Activated CD4-positive, alpha-beta T cell treated with anti-CD3 and anti-CD28 coated beads, Interleukin-2, amount 50 U/mL, for 1 hour (primary cell): ENCODE measurements around the gene CDC6.
"Not testable (repeated sequence)": the region's sequence is repeated elsewhere in the genome, so short reads cannot be mapped to it uniquely, and the experiment has no call there.

Source experiments
- DNase-seq: peaks from one replicate; pipeline ENCODE4 v3.0.0-alpha.2; 2020

The CDC6 gene

DNA sequence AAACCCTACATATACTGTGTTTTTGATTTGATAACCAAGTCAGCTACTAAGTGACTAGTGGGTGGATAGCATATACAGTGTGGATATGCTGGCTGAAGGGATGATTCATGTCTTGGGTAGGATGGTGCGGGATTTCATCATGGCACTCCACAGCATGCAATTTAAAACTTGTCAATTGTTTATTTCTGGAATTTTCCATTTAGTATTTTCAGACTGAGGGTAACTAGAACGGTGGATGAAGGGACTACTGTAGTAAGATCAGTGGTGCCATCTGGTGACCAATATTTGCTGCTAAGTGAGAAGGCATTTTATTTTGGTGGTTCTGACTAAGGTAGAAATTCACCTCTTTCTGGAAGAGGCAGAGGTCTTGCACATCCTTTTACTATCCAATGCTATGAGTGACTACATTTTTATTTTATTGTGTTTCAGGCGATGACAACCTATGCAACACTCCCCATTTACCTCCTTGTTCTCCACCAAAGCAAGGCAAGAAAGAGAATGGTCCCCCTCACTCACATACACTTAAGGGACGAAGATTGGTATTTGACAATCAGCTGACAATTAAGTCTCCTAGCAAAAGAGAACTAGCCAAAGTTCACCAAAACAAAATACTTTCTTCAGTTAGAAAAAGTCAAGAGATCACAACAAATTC is 3.1 kb downstream of the CDC6 start:
- no peak for DNase-seq

- no peak for DNase-seq
These were observed 3.6 kb downstream of the CDC6 start for GRCh38 chr17:40291281-40291664.

DNA sequence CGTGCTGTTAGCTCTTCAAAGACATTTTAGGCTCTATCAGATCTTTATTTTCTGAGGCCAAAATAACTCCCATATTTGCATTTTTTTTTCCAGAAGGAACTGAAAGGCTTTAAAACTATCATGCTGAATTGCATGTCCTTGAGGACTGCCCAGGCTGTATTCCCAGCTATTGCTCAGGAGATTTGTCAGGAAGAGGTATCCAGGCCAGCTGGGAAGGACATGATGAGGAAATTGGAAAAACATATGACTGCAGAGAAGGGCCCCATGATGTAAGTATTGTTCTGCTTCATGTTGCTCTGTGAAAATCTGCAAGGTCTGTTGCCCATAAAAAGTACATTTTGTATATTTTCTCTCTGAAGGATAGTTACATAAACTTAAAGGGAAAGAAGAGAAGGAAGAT is 5.7 kb downstream of the CDC6 start:
- no peak for DNase-seq

GRCh38 chr17:40295488-40296436 is 8.1 kb downstream of the CDC6 start:
- no peak for DNase-seq

GRCh38 chr17:40297511-40297910 is 9.8 kb downstream of the CDC6 start:
- DNase-seq: no peak

GRCh38 chr17:40298726-40299125 is 11.0 kb downstream of the CDC6 start:
- DNase-seq: no peak

DNA sequence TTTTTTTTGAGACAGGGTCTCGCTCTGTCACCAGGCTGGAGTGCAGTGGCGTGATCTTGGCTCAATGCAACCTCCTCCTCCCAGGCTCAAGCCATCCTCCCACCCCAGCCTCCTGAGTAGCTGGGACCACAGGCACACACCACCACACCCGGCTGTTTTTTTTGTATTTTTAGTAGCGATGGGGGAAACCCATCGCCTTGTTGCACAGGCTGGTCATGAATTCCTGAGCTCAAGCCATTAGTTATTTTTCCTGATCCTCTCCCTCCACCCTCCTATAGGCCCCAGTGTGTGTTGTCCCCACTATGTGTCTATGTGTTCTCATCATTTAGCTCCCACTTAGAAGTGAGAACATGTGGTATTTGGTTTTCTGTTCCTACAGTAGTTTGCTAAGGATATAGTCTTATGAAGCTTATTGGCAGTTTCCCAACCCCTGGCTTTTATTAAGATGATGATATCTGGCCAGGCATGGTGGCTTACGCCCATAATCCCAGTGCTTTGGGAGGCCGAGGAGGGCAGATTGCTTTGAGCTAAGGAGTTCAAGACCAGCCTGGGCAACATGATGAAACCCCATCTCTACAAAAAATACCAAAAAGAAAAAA is 11.6 kb downstream of the CDC6 start:
- DNase-seq: not testable (repeated sequence)

DNA sequence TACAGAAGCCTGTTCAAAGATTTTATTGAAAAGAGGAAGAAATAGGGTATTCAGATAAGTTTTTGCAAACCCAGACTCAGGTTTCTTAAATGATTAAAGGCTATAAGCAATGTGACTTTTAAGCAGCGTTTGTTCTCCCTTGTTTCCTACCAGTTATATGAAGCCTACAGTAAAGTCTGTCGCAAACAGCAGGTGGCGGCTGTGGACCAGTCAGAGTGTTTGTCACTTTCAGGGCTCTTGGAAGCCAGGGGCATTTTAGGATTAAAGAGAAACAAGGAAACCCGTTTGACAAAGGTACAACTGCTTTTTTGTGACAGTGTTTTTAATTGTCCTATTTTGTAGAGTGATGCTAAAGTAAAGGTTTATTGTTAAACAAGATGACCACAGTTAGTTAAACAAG is 13.6 kb downstream of the CDC6 start:
- DNase-seq: no peak

- DNase-seq: peak; percentile 54
These were observed 15.5 kb downstream of the CDC6 start for GRCh38 chr17:40303009-40303657.

DNA sequence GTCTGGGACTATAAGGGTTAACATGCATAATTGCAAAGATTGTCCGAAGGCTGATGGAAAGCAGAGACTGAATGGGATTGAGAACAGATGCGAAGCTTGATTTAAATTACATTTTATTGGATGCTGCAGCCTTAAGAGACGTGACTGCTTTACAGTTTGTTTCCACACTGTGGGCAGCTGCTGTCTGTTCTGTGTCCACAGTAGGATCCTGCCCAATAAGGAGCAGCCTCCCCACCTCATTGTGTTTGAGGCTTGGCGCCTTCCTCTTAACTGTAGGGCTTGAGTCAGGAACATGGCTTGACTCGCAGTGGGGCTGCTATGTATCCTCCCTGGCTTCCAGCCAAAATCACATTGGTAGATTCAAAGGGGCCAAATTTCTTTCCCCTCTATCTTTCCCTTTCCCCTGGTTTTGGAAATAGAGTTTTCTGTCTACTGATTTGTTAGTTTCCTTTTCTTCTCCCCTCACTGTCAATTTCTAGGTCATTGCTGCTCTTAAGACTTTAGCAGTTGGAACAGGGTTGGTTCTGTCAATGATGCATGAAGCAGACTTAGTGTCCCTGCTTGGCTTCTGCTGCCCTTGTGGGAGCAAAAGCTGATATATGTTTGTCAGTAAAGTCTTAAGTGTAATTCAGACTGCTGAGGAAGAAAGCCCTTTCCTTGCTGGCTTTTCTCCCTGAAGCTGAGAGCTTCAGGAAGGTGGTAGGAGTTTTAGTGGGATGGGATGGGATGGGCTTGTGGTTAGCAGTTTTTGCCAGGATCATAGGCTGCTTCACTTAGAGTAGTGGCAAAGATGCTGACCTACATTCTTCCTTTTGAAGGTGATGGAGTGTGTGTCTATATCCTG is 16.3 kb downstream of the CDC6 start:
- no peak for DNase-seq

DNA sequence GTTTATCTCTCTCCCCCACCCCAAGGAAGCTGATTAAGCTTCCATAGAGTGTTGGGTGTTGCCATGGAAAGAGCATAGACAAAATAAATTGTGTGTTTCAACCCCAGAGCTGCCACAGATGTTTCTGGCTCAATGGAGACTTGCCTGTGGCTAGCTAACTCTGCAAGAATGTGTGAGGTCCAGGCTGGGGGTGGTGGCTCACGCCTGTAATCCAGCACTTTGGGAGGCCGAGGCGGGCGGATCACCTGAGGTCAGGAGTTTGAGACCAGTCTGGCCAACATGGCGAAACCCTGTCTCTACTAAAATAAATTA is 16.8 kb downstream of the CDC6 start:
- DNase-seq: not testable (repeated sequence)

- DNase-seq: not testable (repeated sequence)
These were observed 17.2 kb downstream of the CDC6 start for GRCh38 chr17:40304866-40305265.

DNA sequence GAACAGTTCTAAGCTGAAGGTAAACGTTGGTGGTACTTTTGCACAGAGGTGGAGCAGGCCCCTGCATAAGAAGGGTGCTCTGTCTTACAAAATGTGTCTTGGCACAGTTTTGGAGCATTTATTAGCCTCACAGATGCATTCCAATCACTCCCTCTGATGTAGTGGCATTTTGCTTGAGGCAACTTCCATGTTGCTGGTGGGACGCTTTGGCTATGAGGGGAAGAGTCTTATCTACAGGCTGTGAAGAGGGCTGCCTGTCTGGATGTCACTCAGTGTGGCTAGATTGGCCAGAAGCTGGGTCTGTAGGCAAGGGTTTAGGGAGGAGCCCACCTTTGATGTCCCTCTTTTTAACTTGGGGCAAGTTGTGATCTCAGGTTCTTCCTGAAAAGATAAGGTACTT is 18.7 kb downstream of the CDC6 start:
- DNase-seq: no peak

GRCh38 chr17:40307001-40307730 is 19.5 kb downstream of the CDC6 start:
- no peak for DNase-seq

DNA sequence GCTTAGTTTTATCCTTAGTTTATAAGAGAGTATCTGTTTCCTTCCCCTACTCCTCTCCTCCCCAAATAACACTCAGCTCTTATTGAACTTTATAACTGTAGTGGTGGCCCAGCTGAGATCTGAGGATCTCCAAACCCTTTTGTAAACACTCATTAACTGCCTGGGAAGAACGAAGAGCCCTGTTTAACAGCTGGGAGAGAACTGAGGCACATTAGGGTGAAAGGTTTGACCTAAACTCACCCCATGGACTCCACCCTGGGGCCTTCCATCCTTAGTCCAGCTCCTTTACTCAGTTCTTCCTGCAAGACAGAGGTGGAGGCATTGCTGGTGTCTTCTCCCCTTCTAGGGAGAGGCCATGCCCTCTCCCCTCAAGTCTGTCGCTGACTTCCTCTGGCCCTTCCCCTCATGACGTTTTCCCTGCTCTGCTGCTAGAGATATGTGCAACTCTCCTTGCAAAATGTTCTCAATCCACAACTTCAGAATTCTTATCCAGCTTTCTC is 20.1 kb downstream of the CDC6 start:
- no peak for DNase-seq

DNA sequence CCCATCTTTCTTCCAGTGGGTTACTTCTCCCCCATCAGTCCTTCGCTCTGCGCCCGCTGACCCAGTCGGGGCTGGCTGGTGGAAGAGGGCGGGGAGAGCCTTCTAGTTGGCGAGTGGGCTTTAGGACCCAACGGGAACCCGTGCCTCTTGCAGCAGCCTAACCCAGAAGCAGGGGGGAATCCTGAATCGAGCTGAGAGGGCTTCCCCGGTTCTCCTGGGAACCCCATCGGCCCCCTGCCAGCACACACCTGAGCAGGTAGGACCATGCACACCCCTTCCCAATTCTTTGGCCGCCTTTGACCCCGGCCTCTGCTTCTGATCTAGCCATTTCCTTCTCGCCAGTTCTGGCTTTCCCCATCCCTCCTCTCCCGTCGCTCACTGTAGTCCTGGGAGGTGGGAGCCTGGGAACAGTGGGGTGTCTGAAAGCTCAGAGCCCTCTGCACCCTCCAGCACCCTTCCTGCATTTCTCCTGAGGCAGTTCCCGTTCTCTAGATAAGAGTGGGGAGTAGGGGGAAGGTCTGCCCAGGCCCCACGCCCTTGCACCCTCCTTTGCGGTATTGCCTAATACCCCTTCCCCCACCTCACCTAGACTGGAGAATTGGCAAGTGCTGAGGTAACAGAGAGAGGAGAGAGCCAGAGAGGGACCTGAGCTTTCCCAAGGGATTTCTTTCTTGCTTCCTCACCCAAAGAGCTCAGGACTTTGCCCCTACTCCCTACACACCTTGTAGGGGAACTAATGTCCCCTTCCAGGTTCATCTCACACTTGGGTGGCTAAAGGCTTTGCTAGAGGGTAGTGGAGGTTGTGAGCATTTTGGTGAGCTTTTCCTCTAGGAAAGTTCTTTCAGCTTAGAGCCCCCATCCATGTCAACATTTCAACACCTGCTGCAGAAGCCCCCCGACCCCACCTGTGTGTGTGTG is 21.6 kb downstream of the CDC6 start, which contains the start of gene RARA:
Gene RARA (plus strand): TSS at position 150 of the 918 bp plus-strand sequence. CDS start 22,039 bp downstream, outside the sequence.
- DNase-seq: no peak

DNA sequence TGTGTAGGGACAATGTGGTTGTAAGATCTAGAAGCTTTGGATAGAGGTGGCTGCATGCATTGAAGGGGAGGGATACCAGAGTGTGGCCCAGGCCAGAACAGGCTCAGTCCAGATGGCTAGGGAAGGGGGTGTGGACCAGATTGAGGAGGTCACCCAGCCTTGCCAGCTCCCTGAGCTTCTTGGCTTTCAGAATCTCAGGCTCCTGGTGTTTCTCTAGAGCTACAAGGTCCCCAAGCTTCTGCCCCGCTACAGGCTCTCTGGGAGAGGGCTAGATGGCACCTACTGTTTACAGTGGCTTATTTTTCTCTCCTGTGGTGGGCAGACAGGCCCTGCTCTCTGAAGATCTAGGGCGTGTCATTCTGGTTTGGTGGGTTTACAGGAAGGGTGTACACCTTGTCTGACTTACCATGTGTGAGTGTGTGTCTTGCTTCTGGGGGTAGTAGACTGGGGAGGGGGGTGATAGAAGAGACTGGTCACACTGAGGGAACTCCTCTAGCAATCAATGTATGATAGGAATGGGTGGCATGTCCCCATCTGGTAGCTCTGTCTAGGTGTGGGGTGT is 22.4 kb downstream of the CDC6 start:
- no peak for DNase-seq

DNA sequence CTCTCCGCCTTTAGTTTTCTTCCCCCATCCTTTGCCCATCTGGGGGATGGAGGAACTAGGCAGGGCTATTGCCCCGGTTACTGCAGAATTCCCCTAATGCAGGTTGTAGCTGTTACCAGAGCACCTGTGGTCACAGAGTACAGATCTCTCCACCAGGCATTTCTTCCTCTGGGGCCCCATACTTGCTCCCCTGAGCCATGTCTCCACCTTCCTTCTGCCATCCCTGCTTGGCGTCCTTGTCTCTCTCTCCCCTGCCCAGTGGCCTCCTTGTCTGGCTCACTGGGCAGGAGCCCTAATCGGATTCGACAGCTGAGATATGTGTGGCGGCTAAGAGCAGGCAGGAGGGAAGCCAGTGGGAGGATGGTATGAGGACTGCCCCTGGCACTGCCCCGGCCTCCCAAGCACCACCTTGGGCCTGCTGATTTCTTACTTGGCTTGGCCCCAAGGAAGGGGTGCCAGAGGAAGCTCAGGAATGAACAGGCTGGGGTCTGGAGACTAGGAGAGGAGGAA is 23.3 kb downstream of the CDC6 start:
- DNase-seq: no peak

DNA sequence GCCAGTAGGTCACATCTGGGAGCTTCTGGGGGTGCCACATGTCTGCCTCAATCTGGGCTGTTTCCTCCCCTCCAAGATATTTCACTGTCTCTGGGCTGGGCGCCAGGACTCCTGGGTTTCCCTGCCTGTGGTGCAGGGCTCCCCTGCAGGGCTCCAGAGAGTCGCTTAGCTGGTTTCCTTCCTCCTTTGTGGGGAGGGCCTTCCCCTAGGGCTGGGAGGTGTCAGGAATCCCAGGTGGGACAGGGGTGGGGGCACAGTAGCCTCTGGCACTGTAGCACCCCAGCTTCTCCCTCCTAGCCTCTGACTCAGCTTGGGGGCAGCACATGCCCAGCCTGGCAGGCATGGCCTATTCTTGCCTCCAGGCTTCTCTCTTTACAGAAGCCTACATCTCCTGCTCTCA is 23.9 kb downstream of the CDC6 start:
- no peak for DNase-seq
